Endothelial cell of hepatic sinusoid (primary cell): ENCODE measurements around the gene ARHGEF40.

ENCODE experiments used
- in situ Hi-C: cut with HindIII; loops from 2 replicates; pipeline ENCODE4 v1.10.0; 2017; ENCODE audit warnings: low sequenced_read_pairs

The ARHGEF40 gene

GRCh38 chr14:21109377-21110138 lies 39.5 kb downstream of the ARHGEF40 start:
- in situ Hi-C loops, result loop anchor here (5.0 kb wide), 1 partner anchor 67 kb away; the partner anchor contains the start of gene RNASE7

- in situ Hi-C loops, result no loop called here
Measured at GRCh38 chr14:21112255-21112654, 42.2 kb downstream of the ARHGEF40 start.

- in situ Hi-C loops, result no loop called here
Measured at GRCh38 chr14:21113369-21113768, 43.3 kb downstream of the ARHGEF40 start.

- in situ Hi-C loops, result no loop called here
Measured at GRCh38 chr14:21118933-21119332, 48.8 kb downstream of the ARHGEF40 start.

GRCh38 chr14:21120686-21121085 lies 50.6 kb downstream of the ARHGEF40 start:
- in situ Hi-C loops, result no loop called here

- in situ Hi-C loops, result no loop called here
Measured at GRCh38 chr14:21121122-21121521, 51.0 kb downstream of the ARHGEF40 start.

- in situ Hi-C loops, result no loop called here
Measured at GRCh38 chr14:21123429-21123828, 53.3 kb downstream of the ARHGEF40 start.

GRCh38 chr14:21133901-21134300 lies 63.8 kb downstream of the ARHGEF40 start:
- in situ Hi-C loops, result no loop called here

- in situ Hi-C loops, result no loop called here
Measured at GRCh38 chr14:21136024-21136423, 65.9 kb downstream of the ARHGEF40 start.
